RWPE2 (cell line): ENCODE results near the gene RASGRP1.
A peak's percentile ranks its signal among the peaks of the same experiment; 100 is the strongest.

Experiments
- ATAC-seq: fragments of 200-7000 bp; cut with Tn5 transposase; 3 replicates; pipeline ENCODE4 v1.9.1; 2021; ENCODE audit warnings: low read depth
- DNase-seq: peaks from one replicate; pipeline ENCODE4 v3.0.0-alpha.2; 2020; ENCODE audit warnings: low spot score
- H3K27ac ChIP-seq: fragments of 450-650 bp; 2 replicates; pipeline ENCODE4 v1.5.1; 2017; ENCODE audit warnings: mild to moderate bottlenecking; ENCODE audit not compliant: poor library complexity, severe bottlenecking
- H3K27me3 ChIP-seq: fragments of 250-450 bp; sonication (Bioruptor Pico); 2 replicates; pipeline ENCODE4 v1.5.1; 2021; ENCODE audit warnings: mild to moderate bottlenecking, moderate library complexity; ENCODE audit not compliant: insufficient read depth, poor library complexity, severe bottlenecking
- H3K36me3 ChIP-seq: fragments of 250-450 bp; sonication (Bioruptor Pico); 2 replicates; pipeline ENCODE4 v1.5.1; 2020; ENCODE audit warnings: low read depth, mild to moderate bottlenecking, moderate library complexity
- H3K4me1 ChIP-seq: fragments of 250-450 bp; sonication (Bioruptor Pico); 2 replicates; pipeline ENCODE4 v1.5.1; 2021; ENCODE audit warnings: mild to moderate bottlenecking, moderate library complexity; ENCODE audit not compliant: insufficient read depth, poor library complexity, severe bottlenecking
- H3K4me3 ChIP-seq: fragments of 250-450 bp; sonication (Bioruptor Pico); 2 replicates; pipeline ENCODE4 v1.5.1; 2021; ENCODE audit warnings: mild to moderate bottlenecking, moderate library complexity; ENCODE audit not compliant: severe bottlenecking
- H3K9me3 ChIP-seq: fragments of 250-450 bp; sonication (Bioruptor Pico); 2 replicates; pipeline ENCODE4 v1.5.1; 2021; ENCODE audit warnings: mild to moderate bottlenecking, moderate library complexity; ENCODE audit not compliant: severe bottlenecking
- TF ChIP-seq, protein P1 (sequence below): fragments of 450-650 bp; IDR thresholded peaks from one replicate; pipeline ENCODE4 v1.5.1; 2017; ENCODE audit warnings: mild to moderate bottlenecking, moderate library complexity; ENCODE audit not compliant: poor library complexity, severe bottlenecking

The RASGRP1 gene

GRCh38 chr15:38551720-38552648 is 12.6 kb downstream of the RASGRP1 start:
- no peaks in the 10 kb centered on the region for H3K4me1 ChIP-seq
- H3K9me3 ChIP-seq: no peaks in the 10 kb centered on the region
- peaks cover 36% of the 10 kb centered on the region for H3K27me3 ChIP-seq
- no peaks in the 10 kb centered on the region for H3K36me3 ChIP-seq
- no peak for ATAC-seq
- H3K27ac ChIP-seq: no peak overlapping the region
- H3K4me3 ChIP-seq: no peak overlapping the region
- no peak for DNase-seq
- TF ChIP-seq, protein P1, sequence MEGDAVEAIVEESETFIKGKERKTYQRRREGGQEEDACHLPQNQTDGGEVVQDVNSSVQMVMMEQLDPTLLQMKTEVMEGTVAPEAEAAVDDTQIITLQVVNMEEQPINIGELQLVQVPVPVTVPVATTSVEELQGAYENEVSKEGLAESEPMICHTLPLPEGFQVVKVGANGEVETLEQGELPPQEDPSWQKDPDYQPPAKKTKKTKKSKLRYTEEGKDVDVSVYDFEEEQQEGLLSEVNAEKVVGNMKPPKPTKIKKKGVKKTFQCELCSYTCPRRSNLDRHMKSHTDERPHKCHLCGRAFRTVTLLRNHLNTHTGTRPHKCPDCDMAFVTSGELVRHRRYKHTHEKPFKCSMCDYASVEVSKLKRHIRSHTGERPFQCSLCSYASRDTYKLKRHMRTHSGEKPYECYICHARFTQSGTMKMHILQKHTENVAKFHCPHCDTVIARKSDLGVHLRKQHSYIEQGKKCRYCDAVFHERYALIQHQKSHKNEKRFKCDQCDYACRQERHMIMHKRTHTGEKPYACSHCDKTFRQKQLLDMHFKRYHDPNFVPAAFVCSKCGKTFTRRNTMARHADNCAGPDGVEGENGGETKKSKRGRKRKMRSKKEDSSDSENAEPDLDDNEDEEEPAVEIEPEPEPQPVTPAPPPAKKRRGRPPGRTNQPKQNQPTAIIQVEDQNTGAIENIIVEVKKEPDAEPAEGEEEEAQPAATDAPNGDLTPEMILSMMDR: no peak

DNA sequence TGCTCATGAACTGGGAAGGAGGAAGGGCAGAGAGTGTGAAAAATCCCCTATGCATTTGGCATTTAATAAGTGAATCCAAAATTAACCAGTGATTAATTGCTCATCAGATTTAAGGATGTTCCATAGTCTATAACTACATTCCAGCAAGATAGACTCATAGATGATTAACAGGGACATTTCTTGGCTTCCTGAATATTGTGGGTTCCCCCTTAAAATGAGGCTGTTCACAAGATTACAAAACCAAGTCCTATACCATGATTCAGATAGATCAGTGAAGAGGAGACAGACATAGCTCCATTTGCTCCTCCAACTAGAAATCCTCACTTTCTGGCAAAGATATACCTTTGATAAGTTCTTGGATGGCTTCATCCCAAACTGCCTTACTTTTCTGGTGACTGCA is 15.4 kb downstream of the RASGRP1 start:
- TF ChIP-seq, protein P1: no peak
- Histone ChIP-seq H3K36me3 (no peaks in the 10 kb centered on the region), H3K4me1 (no peaks in the 10 kb centered on the region), H3K9me3 (no peaks in the 10 kb centered on the region), H3K27ac (no peak overlapping the region), H3K4me3 (no peak overlapping the region), H3K27me3 (peaks cover 36% of the 10 kb centered on the region)
- DNase-seq: no peak
- ATAC-seq: peak; percentile 71

GRCh38 chr15:38547255-38547997 is 17.2 kb downstream of the RASGRP1 start:
- TF ChIP-seq, protein P1: no peak
- Histone ChIP-seq H3K4me1 (no peaks in the 10 kb centered on the region), H3K4me3 (no peak overlapping the region), H3K27me3 (peaks cover 30% of the 10 kb centered on the region), H3K36me3 (no peaks in the 10 kb centered on the region), H3K27ac (no peak overlapping the region), H3K9me3 (no peaks in the 10 kb centered on the region)
- ATAC-seq: no peak
- DNase-seq: no peak

DNA sequence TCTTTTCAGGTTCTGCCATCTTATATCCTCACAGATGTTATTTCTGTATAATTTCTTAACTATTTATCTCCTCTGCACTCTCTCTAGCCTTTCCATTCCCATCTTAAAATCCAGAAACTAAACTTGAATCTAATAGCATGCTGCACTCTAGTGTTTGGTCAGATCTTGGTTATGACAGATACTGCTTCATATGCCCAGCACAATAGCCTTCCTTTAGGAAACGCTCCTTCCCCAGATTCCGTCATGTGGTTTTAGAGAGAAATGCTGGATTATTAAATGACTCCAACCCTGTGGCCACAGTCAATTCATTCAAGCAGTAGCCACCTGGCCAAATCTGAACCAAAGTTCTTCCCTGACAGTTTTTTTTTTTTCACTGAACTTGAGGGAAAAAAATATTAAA is 19.4 kb downstream of the RASGRP1 start:
- no peak overlapping the region for H3K4me3 ChIP-seq
- H3K4me1 ChIP-seq: no peaks in the 10 kb centered on the region
- DNase-seq (no peak), ATAC-seq (no peak)
- H3K27ac ChIP-seq: no peak overlapping the region
- no peaks in the 10 kb centered on the region for H3K9me3 ChIP-seq
- no peaks in the 10 kb centered on the region for H3K36me3 ChIP-seq
- TF ChIP-seq, protein P1: no peak
- H3K27me3 ChIP-seq: peaks cover 9% of the 10 kb centered on the region
